Upper lobe of left lung (tissue), 4 donors: ENCODE data around the gene LNX1.

Experiments
- EP300 ChIP-seq, 4 donors: sonication (generic); formaldehyde crosslinking; IDR thresholded peaks; one replicate each; pipeline ENCODE4 v1.5.1; 2017; ENCODE audit warnings: antibody characterized with exemption in 4 of 4, control low read depth in 2 of 4
- POLR2A ChIP-seq, 4 donors: fragments of 450-650 bp; IDR thresholded peaks; one replicate each; pipeline ENCODE4 v1.5.1; 2016 to 2017; ENCODE audit warnings: antibody characterized with exemption in 4 of 4, mild to moderate bottlenecking in 2 of 4
- POLR2AphosphoS5 ChIP-seq, 2 donors: sonication (generic); formaldehyde crosslinking; IDR thresholded peaks; one replicate each; pipeline ENCODE4 v1.5.1; 2017; ENCODE audit warnings: antibody characterized with exemption in 2 of 2
- TF ChIP-seq, protein P1 (sequence below), 6 experiments: fragments of 450-650 bp in 4 of 6; fragments of 200-600 bp in 2 of 6; sonication (generic) in 2 of 6; IDR thresholded peaks; one replicate each; pipeline ENCODE4 v1.5.1; 2016 to 2019; ENCODE audit warnings: antibody characterized with exemption in 6 of 6

DNA sequence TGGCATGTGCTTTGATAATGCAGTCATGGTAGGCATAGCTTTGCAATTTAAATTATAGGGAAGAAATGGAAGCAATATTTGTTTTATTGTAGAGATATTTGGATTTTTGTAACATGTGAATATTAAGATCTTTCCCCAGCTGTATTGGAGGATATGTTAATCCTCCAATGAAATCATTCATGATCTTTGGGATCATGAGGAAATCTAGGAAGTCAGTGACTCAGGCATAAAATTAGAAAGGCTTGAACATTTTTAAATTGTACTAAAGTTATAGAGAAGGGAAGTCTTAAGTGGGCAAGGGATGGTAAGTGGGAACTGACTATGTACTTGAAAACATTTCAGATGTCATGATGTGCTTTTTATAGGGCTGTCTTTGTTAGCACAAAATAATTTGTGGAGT, 167.0 kb downstream of the LNX1 start:
- TF ChIP-seq POLR2A (IDR thresholded peaks at IDR 0.05): no peak
- TF ChIP-seq, protein P1, sequence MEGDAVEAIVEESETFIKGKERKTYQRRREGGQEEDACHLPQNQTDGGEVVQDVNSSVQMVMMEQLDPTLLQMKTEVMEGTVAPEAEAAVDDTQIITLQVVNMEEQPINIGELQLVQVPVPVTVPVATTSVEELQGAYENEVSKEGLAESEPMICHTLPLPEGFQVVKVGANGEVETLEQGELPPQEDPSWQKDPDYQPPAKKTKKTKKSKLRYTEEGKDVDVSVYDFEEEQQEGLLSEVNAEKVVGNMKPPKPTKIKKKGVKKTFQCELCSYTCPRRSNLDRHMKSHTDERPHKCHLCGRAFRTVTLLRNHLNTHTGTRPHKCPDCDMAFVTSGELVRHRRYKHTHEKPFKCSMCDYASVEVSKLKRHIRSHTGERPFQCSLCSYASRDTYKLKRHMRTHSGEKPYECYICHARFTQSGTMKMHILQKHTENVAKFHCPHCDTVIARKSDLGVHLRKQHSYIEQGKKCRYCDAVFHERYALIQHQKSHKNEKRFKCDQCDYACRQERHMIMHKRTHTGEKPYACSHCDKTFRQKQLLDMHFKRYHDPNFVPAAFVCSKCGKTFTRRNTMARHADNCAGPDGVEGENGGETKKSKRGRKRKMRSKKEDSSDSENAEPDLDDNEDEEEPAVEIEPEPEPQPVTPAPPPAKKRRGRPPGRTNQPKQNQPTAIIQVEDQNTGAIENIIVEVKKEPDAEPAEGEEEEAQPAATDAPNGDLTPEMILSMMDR (IDR thresholded peaks at IDR 0.05): no peak
- TF ChIP-seq EP300 (IDR thresholded peaks at IDR 0.05): no peak
- TF ChIP-seq POLR2AphosphoS5 (IDR thresholded peaks at IDR 0.05): no peak
